ENCODE data around the gene ZNF462. TPM values are rescaled to one million over a fixed set of nuclear protein-coding genes. Genes with fewer than 3 reads are reported as not detected.

Gene ZNF462
- total RNA-seq, 2 donors from 2014 or later, result 28.9 to 29.3 TPM

DNA sequence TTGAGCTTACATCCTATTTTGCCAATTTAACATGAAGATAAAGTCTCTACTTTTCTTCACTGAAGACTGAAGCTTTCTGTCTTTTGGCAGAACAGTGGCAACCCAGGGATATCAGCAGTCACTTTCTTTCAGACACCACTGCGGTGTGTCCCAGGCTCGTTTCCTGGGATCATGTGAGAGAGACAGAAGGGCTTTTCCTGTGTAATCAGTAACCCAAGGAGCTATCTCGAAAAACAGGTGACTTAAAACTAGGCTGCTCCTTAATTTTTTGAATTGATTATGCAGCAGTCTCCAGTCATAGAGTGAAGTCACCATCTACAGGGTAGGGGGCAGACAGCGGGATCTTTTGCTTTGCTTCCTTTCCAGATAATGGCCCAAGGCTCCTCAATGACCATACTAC is 68.5 kb downstream of the ZNF462 start:
- intact Hi-C loops (cut with DNase I), result no loop called here
- Histone ChIP-seq H3K4me1 (no peaks in the 10 kb centered on the region), H3K27ac (no peak overlapping the region), H3K9me3 (no peaks in the 10 kb centered on the region), H3K9ac (ENCODE audit: low read depth in 2 of 2, low read length in 2 of 2) (no peak overlapping the region), H3K4me3 (no peak overlapping the region), H3K36me3 (no peaks in the 10 kb centered on the region), H3K27me3 (no peaks in the 10 kb centered on the region)
- TF ChIP-seq, protein P1, sequence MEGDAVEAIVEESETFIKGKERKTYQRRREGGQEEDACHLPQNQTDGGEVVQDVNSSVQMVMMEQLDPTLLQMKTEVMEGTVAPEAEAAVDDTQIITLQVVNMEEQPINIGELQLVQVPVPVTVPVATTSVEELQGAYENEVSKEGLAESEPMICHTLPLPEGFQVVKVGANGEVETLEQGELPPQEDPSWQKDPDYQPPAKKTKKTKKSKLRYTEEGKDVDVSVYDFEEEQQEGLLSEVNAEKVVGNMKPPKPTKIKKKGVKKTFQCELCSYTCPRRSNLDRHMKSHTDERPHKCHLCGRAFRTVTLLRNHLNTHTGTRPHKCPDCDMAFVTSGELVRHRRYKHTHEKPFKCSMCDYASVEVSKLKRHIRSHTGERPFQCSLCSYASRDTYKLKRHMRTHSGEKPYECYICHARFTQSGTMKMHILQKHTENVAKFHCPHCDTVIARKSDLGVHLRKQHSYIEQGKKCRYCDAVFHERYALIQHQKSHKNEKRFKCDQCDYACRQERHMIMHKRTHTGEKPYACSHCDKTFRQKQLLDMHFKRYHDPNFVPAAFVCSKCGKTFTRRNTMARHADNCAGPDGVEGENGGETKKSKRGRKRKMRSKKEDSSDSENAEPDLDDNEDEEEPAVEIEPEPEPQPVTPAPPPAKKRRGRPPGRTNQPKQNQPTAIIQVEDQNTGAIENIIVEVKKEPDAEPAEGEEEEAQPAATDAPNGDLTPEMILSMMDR (IDR thresholded peaks at IDR 0.05), result no peak
- no peak for DNase-seq

DNA sequence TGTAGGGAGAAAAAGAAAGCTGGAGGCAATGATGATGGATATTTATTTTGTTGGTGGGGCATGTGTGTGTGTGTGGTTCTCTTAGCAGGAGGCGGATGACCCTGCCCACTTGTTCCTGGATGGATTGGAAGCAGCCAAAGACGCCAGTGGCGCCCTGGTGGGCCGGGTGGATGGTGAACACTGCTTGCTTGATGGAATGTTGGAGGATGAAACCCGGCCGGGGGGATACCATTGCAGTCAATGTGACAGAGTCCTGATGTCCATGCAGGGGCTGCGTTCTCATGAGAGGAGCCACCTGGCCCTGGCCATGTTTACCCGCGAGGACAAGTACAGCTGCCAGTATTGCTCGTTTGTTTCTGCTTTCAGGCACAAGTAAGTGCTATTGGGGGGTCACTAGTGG is 69.2 kb downstream of the ZNF462 start:
- no peak overlapping the region for H3K27ac ChIP-seq
- DNase-seq, result no peak
- TF ChIP-seq, protein P1 (IDR thresholded peaks at IDR 0.05), result no peak
- no peaks in the 10 kb centered on the region for H3K4me1 ChIP-seq
- H3K36me3 ChIP-seq, result no peaks in the 10 kb centered on the region
- H3K9me3 ChIP-seq, result no peaks in the 10 kb centered on the region
- no peak overlapping the region for H3K9ac ChIP-seq (ENCODE audit: low read depth in 2 of 2, low read length in 2 of 2)
- no peak overlapping the region for H3K4me3 ChIP-seq
- intact Hi-C loops (cut with DNase I), result no loop called here
- H3K27me3 ChIP-seq, result no peaks in the 10 kb centered on the region

DNA sequence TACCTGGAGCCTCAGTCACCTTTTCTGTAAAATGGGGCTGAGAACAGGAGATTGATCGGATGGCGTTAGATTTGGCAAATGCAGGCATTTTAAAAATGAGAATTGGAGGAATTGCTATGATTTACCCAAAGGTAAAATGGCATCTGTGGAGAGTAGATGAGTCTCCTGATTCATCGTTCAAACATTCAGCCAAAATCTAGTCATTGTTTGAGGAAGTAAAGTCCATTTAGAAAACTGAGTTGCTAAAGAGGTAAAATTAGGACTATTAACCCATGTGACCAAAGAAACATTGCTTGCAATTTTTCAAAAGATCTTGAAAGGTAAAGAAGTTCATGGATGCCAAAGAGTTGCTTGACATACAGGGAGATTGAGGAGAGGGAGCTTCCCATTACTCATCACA is 69.7 kb downstream of the ZNF462 start:
- DNase-seq, result no peak
- H3K4me1 ChIP-seq, result no peaks in the 10 kb centered on the region
- no peak overlapping the region for H3K27ac ChIP-seq
- no peaks in the 10 kb centered on the region for H3K27me3 ChIP-seq
- no peaks in the 10 kb centered on the region for H3K9me3 ChIP-seq
- TF ChIP-seq, protein P1 (IDR thresholded peaks at IDR 0.05), result no peak
- no peak overlapping the region for H3K9ac ChIP-seq (ENCODE audit: low read depth in 2 of 2, low read length in 2 of 2)
- no peak overlapping the region for H3K4me3 ChIP-seq
- intact Hi-C loops (cut with DNase I), result no loop called here
- H3K36me3 ChIP-seq, result no peaks in the 10 kb centered on the region

DNA sequence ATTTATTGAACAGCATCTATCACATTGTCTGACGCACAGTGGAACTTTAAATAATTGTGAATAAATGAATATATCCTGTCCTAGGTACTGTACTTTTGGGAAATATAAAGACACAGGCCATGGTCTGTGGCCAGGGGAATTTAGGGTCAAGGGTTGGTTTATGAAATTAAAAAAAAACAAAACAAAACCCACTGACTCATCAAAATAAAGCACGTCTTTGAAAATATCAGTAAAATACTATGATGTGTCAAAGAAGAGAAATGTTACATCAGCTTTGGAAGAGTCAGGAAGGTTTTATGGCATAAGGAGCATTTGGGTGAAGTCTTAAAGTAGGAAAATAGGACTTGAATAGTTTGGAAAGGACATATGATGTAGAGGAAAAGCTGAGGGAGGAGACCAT is 70.5 kb downstream of the ZNF462 start:
- Histone ChIP-seq H3K9ac (ENCODE audit: low read depth in 2 of 2, low read length in 2 of 2) (no peak overlapping the region), H3K36me3 (no peaks in the 10 kb centered on the region), H3K27me3 (no peaks in the 10 kb centered on the region), H3K4me3 (no peak overlapping the region), H3K9me3 (no peaks in the 10 kb centered on the region), H3K4me1 (no peaks in the 10 kb centered on the region), H3K27ac (no peak overlapping the region)
- TF ChIP-seq, protein P1 (IDR thresholded peaks at IDR 0.05), result no peak
- DNase-seq, result no peak
- intact Hi-C loops (cut with DNase I), result no loop called here

DNA sequence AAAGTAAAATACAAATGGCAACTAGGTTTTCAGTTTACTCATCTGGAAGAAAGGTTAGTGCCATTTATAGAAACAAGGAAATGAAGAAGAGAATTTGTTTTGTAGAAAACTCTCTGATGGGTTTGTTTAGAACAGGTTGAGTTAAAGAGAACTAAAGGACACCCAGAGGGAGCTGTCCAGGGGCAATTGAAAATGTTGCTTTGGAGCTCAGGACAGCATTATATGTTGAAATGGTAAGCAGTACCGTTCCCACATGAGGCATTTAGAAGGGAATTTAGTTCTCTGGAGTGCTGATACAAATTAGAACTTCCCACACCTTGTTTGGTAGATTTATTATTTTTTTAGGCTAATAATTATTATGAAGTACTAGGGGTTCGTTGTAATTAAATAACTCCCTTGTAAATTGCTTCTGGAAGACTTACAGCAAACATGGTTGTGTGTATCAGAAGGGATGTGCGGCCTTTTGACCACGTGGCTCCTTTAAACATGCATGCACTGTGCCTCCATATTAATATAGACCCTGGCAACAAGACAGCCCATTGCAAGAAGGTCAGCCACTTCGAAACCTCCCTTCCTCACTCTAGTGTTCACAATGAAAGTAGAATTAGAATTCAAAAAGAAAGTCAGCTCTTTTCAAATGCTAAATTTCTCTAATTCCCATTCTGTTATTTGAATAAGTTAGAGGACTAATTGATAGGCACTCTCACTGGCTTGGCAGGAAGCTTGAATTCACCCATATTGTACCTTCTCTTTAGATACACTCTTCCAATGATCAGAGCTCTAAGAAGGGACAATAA is 71.7 kb downstream of the ZNF462 start:
- H3K27ac ChIP-seq, result no peak overlapping the region
- DNase-seq, result no peak
- no peaks in the 10 kb centered on the region for H3K9me3 ChIP-seq
- intact Hi-C loops (cut with DNase I), result no loop called here
- H3K4me3 ChIP-seq, result no peak overlapping the region
- H3K27me3 ChIP-seq, result no peaks in the 10 kb centered on the region
- H3K9ac ChIP-seq (ENCODE audit: low read depth in 2 of 2, low read length in 2 of 2), result no peak overlapping the region
- no peaks in the 10 kb centered on the region for H3K36me3 ChIP-seq
- TF ChIP-seq, protein P1 (IDR thresholded peaks at IDR 0.05), result no peak
- no peaks in the 10 kb centered on the region for H3K4me1 ChIP-seq

Data from colonic mucosa (tissue), 4 donors.